HG03025 (cell line): ENCODE results near the gene CSNK1G1.

Experiments
- ATAC-seq: cut with Tn5 transposase; IDR thresholded peaks from one replicate; pipeline ENCODE4 v1.9.1; 2021; ENCODE audit warnings: mild to moderate bottlenecking, moderate library complexity; ENCODE audit not compliant: unreplicated experiment, low FRiP score

Gene CSNK1G1

DNA sequence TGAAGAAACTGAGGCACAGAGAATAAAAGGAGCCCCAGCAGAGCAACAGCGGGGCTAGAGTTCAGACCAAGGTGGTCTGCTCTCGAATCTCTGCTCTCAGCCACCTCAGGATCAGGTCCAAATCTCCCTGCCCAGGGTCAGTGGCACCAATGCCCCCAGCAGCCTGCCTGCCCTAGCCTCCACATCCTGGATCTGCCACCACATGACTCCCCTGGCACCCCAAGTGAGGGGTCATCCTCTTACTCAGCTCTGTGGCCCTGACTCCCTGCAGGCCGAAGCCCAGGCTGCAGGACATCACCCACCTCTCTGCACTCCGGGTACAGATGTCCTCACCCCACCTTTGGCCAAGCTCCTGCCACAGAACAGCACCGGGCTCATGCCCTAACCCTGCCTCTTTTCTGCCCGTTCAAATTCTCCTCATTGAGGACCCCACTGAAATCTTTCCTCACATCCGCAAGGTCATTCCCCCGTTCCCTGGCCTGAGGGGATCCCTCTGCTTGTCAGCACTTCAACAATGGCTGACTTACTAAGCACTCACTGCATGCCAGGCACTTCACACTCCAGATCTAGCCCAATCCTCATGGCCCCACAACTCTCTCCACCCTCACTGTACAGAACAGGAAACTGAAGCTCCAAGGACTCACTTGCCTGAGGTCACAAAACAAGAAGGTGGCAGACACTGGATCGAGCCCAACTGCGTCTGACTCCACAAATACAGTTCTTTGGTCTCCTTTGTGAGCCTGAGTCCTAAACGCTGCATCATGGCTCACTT is 197.4 kb downstream of the CSNK1G1 start:
- ATAC-seq, result no peak

DNA sequence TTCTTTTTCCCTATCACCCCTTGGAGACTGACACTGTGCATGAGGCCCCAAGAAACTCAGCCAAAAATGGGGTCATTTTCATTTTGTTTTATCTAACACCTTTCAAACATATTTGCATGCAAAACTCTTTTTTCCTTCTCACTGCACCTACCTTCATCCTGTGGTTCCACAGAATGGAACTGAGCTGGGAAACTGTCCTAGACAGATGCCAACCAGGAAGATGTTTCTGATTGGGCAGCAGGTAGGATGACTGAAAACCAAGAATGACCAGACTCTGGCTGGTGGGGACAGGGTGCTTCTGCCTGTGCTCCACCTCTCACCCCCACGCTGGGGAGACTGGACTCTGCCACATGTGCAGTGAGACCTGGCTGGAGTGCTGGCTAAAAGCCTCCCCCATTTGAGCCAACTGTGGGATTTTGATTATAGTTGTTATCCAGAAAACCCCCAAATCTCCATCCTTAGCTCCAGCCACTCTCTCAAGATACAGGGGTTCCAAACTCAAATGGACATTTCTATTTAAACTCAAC is 198.3 kb downstream of the CSNK1G1 start:
- no peak for ATAC-seq

DNA sequence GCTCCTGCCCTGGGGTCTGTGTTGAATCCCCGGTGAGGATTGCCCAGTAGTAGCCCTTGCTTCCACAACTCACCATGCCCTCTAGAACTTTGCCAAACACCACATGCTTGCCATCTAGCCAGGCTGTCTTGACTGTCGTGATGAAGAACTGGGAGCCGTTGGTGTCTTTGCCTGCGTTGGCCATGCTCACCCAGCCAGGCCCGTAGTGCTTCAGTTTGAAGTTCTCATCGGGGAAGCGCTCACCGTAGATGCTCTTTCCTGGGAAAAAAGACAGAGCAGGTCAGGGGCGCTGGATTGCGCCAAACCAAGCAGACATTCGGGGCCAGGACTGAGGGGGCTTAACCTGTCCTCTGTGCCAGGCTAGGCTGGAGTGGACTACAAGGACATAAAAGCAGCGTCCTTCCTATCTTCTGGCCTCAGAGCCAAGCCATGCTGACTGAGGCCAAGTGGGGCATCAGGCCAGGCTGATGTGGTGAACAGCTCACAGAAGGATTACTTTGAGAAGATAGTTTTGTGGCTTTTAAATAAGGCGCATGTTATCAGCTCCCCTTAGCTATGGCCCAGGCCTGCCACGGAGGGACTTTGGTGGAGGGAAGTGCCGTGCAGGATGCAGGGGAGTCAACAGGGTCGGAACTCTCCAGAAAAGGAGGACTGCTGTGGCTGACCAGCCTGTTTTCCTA is 199.2 kb downstream of the CSNK1G1 start:
- no peak for ATAC-seq

DNA sequence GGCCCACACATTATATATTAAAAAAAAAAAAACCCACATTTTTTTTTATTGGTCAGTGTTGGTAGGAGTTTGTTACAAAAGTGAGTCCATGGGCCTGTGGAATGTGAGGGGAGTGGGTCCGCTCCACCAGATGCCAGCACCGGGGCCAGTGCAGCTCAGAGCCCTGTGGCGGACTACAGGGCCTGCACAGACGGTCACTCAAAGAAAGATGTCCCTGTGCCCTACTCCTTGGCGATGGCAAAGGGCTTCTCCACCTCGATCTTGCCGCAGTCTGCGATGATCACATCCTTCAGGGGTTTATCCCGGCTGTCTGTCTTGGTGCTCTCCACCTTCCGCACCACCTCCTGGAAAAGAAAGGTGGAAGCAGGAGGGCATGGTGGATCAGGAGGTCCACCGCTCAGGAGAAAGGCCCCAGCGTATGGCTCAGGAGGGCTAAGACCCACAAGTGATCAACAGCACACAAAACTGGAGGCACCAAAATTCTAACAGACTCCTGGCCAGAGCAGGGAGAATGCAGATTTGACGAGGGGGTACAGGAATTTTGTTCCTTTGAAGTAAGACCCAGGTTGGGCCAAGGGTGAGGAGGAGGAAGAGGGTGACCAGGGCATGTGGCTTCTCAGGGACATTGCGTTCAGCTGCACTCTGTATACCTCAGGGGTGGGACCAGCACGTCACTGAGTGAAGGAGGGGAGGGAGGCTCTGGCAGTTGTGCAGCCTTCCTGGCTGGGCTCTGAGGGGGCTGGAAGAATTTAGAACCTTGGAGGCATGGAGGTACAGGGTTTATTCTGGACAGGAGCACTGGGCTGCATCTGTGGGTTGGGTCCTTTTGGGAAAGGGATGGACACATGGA is 199.9 kb downstream of the CSNK1G1 start:
- no peak for ATAC-seq

DNA sequence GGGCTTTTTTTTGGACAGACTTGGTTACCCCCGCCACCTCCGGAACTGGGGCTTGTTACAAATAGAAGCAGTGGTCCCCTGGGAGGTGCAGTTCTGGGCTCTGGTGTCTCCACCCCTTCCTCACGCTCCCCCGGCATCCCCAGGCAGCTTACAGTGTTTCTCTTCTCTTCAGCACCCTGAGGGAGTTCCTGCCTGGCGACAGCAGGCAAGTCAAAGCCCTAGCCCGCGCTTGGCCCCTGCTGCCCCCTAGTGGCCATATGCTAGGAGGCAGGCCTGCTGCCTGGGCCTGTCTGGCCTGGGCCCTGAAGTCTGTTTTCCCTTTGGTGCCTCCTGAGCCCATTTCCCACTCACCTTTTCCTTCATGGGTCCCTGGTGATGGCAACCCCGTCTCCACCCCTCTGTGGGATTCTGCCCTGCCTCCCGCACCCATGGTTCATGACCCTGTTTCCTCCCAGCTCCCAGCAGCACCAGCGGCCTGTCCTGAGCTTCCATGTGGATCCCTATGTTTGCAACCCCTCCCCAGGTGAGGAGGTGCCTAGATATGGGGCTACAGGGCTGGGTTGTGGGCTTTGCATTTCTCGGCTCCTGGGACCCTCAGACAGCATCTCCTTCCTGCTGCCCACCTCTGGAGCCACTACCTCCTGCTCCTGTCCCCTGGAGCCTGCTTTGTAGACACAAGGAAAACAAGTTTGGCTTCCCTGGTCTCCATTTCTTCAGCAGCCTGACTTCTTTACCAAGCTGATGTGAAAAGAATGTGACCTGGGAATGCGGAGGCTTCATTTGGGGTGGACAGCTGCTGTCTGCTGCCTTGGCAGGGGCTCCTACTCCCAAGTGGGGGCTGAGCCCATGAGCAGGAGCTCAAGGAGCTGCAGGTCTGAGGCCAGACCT is 202.2 kb downstream of the CSNK1G1 start:
- peak; percentile 62 for ATAC-seq

DNA sequence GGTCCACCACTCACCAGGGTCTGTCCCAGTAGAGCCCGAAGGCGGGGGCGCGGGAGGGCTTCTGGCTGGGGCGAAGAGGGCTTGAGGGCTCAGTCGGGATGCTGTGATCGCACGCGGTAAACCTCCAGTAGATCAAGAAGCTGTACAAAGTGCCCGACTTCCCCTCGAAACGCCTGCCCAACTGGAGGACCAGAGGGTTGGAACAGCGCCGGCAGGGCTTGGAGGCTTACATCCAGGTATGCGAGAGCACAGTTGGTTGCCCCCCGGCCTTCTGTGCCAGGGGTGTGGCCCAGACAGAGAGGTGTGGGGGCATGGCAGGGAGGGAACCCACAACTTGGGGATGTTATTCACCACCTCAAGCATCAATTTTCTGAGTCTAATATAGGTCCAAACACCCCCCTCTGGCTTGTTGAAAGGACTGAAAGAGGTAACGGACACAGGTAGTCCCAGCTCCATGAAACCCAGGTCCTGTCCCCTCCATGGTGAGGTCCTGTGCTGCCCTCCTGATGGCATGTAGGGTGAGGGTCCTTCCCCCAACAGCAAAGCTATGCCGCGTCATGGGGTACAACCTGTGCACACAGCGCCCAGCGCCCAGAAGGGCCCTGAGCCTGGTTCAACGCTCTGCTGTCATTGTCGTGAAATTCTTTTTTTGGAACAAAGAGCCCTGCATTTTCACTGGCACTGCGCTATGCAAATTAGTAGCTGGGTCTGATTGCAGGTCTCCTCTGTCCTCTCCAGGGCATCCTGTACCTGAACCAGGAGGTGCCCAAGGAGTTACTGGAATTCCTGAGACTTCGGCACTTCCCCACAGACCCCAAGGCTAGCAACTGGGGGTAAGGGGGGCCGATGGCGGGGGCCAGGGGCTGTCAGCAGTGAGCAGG is 203.2 kb downstream of the CSNK1G1 start:
- no peak for ATAC-seq

DNA sequence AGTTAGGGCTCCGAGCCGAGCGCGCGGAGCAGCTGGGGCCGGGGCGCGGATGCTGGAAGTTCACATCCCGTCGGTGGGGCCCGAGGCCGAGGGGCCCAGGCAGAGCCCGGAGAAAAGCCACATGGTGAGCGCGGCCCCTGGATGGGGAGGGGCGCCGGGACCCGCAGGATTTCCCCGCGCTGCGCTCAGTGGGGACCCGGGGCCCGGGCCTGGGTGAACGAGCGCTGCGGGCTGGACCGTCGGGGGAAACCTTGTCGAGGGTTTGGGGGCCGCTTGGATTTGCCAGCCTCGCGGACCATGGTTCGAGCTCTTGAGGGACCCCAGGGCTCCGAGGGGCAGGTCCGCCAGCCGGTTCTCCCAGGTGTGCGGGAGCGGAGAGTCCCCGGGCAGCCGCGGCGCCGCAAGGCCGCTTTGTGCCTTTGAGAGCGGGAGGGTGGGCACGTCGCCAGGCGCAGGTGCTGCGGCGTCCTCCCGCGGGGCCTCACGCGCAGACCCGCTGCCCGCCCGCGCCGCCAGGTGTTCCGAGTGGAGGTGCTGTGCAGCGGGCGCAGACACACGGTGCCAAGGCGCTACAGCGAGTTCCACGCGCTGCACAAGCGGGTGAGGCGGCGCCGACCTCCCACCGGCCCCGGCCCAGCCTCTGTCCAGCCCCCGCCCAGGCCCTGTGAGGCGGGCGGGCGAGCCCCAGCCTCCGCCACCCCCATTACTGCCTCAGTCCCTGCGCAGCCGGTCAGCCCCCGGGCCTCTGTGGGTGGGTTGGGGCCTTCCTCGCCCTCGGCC is 204.1 kb downstream of the CSNK1G1 start, which contains the start of gene SNX22:
TSS of gene SNX22 (plus strand) at position 5 of the 780 bp plus-strand sequence. CDS start at position 50, 45 bp downstream.
- ATAC-seq, result no peak

DNA sequence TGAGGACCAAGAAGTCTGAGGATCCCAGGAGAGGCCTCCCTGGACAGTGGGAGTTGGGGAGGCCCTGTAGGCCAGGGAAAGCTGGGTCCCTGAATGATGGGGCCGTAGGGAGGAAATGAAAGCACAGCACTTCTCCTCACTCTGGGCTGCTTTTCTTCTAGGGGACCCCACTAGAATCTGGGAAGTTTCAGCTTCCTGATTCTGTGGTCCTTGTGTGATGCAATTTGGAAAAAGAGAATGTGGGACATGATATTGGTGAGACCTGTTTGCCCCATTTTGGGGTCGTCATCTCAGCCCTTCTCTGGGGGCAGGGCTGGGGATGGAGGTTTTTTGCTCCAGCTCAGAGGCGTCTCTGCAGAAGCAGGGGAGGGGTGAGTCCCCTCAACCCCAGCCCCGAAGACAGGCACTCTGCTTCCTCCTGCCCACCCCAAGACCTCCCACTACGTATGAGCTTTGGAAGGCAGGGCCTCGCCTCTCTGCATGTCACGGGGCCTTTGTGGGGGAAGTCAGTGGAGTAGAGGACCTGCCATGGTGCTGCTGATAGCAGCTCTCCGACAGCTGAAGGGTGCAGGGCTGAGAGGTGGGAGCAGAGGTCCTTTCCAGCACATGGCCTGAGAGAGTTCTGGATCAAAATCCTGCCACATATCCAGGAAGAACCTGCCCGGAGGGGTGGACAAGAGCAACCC is 205.9 kb downstream of the CSNK1G1 start:
- no peak for ATAC-seq

DNA sequence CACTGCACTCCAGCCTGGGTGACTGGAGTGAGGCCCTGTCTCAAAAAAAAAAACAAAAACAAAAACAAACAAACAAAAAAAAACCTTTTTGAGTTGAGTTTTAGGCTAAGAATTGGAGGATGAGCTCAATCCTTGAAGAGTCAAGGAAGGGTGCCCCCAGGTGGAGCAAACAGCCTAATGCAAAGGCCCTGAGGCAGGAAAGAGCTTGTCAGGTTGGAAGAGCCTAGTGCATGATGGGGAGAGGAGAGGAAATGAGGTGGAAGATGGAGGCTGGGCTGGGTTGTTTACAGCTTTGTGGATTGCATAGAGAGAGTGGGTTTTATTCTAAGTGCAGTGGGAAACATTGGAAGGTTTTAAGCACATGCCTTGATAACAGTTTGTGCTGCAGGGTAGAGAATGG is 206.5 kb downstream of the CSNK1G1 start:
- ATAC-seq, result no peak

DNA sequence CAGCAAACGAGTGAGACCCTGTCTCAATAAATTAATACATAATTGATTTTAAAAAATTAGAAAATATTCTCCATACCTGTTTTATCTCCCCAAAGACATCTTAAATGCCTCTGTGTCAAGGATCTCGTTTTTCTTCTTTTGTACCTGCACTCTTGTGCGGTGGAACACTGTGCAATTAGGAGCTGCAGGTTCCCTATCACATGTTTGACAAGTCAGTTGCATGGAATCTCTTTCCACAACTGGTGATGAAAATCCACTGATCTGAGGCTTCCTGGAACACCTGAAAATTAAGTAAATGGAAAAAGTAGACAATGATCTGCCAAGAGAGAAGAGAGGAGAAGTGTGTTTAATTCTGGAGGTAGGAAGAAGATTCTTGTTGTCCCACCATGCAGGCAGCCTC is 207.4 kb downstream of the CSNK1G1 start:
- ATAC-seq, result no peak

DNA sequence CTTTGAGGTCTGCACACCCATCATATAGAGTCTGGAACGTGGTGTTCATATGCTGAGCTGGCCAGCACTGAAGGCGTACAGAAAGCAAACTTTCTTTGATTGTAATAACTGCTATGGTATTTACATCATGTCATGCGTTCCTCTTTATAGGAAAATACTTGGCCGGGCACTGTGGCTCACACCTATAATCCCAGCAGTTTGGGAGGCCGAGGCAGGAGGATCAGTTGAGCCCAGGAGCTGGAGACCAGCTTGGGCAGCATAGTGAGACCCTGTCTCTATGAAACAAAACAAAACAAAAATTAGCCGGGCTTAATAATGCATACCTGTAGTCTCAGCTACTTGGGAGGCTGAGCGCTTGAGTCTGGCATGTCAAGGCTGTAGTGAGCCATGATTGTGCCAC is 207.8 kb downstream of the CSNK1G1 start:
- no peak for ATAC-seq

DNA sequence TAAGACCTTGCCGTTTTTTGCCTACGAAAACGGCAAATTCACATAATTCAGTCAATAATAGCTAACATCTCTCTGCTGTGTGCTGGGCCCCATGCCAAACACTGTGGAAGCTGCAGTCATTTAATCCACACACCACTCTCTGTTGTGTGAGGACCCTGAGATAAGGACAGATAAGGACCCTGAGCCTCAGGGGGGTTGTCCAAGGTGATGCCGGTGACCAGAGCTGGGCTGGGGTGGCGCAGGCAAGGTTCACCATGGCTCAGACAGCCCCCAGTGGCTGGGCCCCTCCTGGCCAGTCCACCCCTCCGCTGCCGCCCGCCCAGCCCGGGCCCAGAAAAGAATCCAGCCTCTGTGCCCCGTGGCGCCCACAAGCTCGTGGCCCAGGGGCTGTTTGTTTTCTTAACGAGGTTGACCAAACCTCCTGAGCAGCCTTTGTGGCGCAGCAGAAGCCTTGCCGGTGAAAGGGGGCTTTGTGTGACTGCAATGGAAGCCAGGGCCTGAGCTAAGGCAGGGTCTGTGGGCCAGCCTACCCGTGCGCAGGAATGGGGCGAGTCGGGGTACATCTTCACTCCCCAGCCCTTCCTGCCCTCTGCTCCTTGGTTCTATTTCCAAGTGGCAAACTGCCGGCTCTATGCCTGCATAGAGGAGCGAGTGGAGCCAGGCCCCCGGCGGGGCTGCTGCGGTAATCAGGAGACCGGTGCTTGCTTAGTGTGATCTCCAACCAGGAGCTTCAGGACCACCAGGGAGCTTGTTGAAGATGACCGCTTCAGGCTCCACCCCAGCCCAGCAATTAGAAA is 208.9 kb downstream of the CSNK1G1 start:
- no peak for ATAC-seq

DNA sequence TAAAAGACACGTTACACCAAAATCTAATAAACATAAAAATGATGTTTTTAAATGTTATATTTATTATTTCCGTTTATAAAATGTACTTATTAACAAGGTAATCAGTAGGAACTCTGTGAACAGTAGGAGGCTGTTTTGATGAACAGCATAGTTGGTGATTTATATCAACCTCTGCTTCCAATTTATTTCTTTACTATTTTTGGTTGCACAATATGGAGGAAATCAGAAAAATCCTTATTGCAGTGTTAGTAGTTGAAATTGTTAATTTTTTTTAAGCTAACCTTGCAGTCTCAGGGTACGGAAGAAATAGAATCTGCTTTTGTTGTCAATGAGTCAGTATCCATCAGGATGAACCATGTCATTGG is 209.5 kb downstream of the CSNK1G1 start:
- ATAC-seq, result no peak

DNA sequence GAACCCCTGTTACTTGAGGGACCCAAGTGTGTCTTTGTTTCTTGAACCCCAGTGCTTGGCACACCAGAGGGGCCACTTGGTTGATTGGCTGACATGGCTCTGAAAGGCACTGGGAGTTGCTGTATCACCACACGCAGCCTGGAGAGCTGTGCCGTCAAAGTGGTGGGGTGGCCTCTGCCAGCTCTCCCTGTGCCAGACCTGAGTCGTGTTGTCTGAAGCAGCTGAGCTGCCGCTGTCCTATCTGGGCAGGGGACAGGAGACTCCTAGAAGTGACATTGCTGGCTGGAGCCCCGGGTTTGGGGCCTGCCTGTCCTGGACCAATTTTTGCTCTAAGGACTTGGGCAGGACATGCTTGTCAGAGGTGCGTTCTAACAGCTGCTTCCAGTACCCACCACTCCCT is 209.9 kb downstream of the CSNK1G1 start:
- ATAC-seq, result no peak

DNA sequence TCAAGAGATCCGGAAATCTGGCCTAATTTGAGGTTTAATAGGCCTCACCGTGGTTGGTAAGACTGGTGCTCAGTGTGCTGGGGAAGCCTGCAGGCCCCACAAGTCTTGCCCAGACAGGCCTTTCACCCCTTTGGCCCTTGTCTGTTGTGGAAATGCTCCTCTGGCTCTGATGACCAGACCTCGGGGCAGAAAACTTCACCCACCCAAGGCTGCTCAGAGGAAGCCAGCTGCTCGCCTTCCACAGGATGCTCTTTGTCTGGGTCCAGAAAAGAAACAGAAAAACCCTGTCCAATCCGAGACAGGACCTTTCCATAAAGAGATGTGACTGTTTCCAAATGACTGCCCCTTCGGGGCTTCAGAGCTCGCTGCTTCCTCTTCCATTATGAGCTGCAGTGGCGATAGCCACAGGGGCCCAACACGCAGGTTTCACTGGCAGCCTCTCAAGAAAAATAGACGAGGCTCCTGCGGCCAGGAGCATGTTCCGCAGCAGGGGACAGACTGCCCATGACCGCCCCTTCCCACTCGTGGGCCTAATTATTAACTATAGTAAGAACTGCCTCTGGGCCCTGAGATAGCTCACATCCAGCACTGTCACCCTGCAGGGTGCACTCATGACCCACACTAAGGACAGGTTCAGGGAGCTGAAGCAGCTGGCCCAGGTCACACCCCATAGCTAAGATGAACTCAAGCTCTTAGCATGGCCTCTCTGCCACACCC is 211.2 kb downstream of the CSNK1G1 start:
- no peak for ATAC-seq

DNA sequence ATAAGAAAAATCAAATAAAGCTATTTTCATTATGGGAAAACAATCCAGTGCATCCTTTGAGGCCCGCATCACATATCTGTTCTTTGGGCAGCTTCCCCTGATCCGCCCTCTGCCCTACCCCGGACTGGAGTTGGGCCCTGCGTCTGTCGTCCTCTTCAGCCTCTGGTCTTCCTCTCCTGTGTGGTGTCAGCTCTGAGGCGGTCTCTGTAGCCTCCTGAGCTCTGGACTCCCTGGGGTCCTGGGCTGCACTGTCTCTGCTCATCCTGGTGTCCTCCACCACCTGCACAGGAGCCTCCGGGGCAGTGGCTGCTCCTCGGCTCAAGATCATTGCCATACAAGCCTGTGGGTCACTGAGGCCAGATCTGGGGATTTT is 211.8 kb downstream of the CSNK1G1 start:
- no peak for ATAC-seq
